ENCODE measurements around the gene ADAMTS19.

Gene ADAMTS19

GRCh38 chr5:129717751-129718310 is 257.7 kb downstream of the ADAMTS19 start:
- H3K4me1 ChIP-seq = no peaks in the 10 kb centered on the region
- H3K36me3 ChIP-seq = peaks cover 75% of the 10 kb centered on the region
- H3K27me3 ChIP-seq = no peaks in the 10 kb centered on the region
- no peak overlapping the region for H3K4me3 ChIP-seq (ENCODE audit: low read depth, low read length)
- TF ChIP-seq CTCF (IDR thresholded peaks at IDR 0.05; ENCODE audit: low read depth, low read length) = no peak
- no peak for DNase-seq
- H3K9me3 ChIP-seq = no peaks in the 10 kb centered on the region

- no peak for DNase-seq
- Histone ChIP-seq H3K4me3 (ENCODE audit: low read depth, low read length) (no peak overlapping the region), H3K9me3 (no peaks in the 10 kb centered on the region), H3K27me3 (no peaks in the 10 kb centered on the region), H3K36me3 (peaks cover 67% of the 10 kb centered on the region), H3K4me1 (no peaks in the 10 kb centered on the region)
- TF ChIP-seq CTCF (IDR thresholded peaks at IDR 0.05; ENCODE audit: low read depth, low read length) = no peak
Observed at GRCh38 chr5:129718471-129719090, 258.5 kb downstream of the ADAMTS19 start.

GRCh38 chr5:129724222-129724621 is 264.1 kb downstream of the ADAMTS19 start:
- no peaks in the 10 kb centered on the region for H3K4me1 ChIP-seq
- H3K4me3 ChIP-seq (ENCODE audit: low read depth, low read length) = no peak overlapping the region
- DNase-seq = no peak
- H3K36me3 ChIP-seq = peaks cover 50% of the 10 kb centered on the region
- no peaks in the 10 kb centered on the region for H3K9me3 ChIP-seq
- no peak for TF ChIP-seq CTCF (IDR thresholded peaks at IDR 0.05; ENCODE audit: low read depth, low read length)
- no peaks in the 10 kb centered on the region for H3K27me3 ChIP-seq

DNA sequence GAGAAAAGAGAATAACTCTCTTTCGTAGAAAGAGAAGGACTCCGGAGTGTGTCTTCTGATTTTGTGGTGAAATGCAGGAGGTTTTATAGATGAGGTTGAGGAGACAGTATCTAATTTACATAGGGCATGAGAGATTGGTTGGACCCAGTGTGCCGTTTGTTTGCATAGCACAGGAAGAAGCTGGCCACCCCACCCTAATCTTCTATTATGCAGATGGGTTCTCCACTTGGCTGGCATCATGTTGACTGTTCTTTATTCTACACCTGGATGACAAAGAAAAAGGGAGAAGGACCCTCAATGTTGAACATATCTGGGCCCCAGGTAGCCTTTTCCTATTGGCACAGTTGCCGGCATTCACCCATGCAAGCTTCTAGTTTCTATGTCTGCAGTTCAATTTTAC is 264.5 kb downstream of the ADAMTS19 start:
- no peaks in the 10 kb centered on the region for H3K27me3 ChIP-seq
- no peaks in the 10 kb centered on the region for H3K4me1 ChIP-seq
- peaks cover 46% of the 10 kb centered on the region for H3K36me3 ChIP-seq
- no peak for DNase-seq
- TF ChIP-seq CTCF (IDR thresholded peaks at IDR 0.05; ENCODE audit: low read depth, low read length) = no peak
- H3K9me3 ChIP-seq = no peaks in the 10 kb centered on the region
- H3K4me3 ChIP-seq (ENCODE audit: low read depth, low read length) = no peak overlapping the region

DNA sequence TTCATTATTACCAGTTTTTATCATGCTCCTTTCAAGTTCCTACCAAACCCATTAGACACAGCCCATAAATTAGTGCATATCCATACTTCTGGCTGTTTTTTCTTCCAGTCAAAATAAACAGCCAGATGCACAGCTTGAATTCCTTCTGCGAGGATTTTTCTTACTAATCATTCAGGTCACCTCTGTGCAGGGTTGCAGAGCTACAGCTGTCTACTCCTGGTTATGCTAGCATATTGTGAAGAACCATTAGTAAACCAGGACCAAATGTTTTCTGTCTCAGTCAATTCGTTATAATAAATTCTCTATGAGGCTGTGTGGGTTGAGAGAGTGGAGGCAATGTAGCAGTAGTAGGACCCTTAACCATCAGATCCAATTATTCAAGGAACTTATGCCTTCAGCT is 279.7 kb downstream of the ADAMTS19 start:
- H3K4me1 ChIP-seq = no peaks in the 10 kb centered on the region; the same call in 1 of the 2 replicates
- TF ChIP-seq CTCF (IDR thresholded peaks at IDR 0.05; ENCODE audit: low read depth, low read length) = no peak
- no peak overlapping the region for H3K4me3 ChIP-seq (ENCODE audit: low read depth, low read length)
- peaks cover 60% of the 10 kb centered on the region for H3K36me3 ChIP-seq
- DNase-seq = no peak
- no peaks in the 10 kb centered on the region for H3K27me3 ChIP-seq
- no peaks in the 10 kb centered on the region for H3K9me3 ChIP-seq

- TF ChIP-seq CTCF (IDR thresholded peaks at IDR 0.05; ENCODE audit: low read depth, low read length) = no peak
- Histone ChIP-seq H3K4me1 (no peaks in the 10 kb centered on the region; the same call in 1 of the 2 replicates), H3K36me3 (peaks cover 24% of the 10 kb centered on the region), H3K9me3 (no peaks in the 10 kb centered on the region), H3K4me3 (ENCODE audit: low read depth, low read length) (no peak overlapping the region), H3K27me3 (no peaks in the 10 kb centered on the region)
- DNase-seq = no peak
Observed at GRCh38 chr5:129743541-129744187, 283.6 kb downstream of the ADAMTS19 start.

All from BE2C (cell line).